Neural cell (in vitro differentiated cells): ENCODE data around the gene RIC3. TPM values are rescaled to one million over a fixed set of nuclear protein-coding genes. Genes with fewer than 3 reads are reported as not detected.

Source experiments
- H2AFZ ChIP-seq: fragments of 200-600, 300-800 bp; sonication (generic), shearing (Covaris generic); 2 replicates; pipeline ENCODE4 v1.6.0; 2014; ENCODE audit warnings: low read depth, mild to moderate bottlenecking, antibody characterized with exemption, low read length, moderate library complexity
- H3F3A ChIP-seq: fragments of 200-600 bp; shearing (Covaris generic); 2 replicates; pipeline ENCODE4 v1.6.1; 2016; ENCODE audit warnings: mild to moderate bottlenecking, moderate library complexity, mixed read lengths, antibody characterized with exemption, low read length; ENCODE audit not compliant: insufficient read depth, poor library complexity, severe bottlenecking
- H3K27ac ChIP-seq: fragments of 200-600, 300-800 bp; sonication (generic), shearing (Covaris generic); 2 replicates; pipeline ENCODE4 v1.5.1; 2014; ENCODE audit warnings: mild to moderate bottlenecking, low read length, moderate library complexity
- H3K27me3 ChIP-seq: fragments of 300-800, 200-600 bp; sonication (generic), shearing (Covaris generic); 2 replicates; pipeline ENCODE4 v1.6.0; 2014; ENCODE audit warnings: mild to moderate bottlenecking, low read depth, low read length, moderate library complexity; ENCODE audit not compliant: insufficient read depth
- H3K36me3 ChIP-seq: fragments of 300-800, 200-600 bp; sonication (generic), shearing (Covaris generic); 2 replicates; pipeline ENCODE4 v1.5.1; 2014; ENCODE audit warnings: mild to moderate bottlenecking, antibody characterized with exemption, low read length, moderate library complexity; ENCODE audit not compliant: insufficient read depth
- H3K4me2 ChIP-seq: fragments of 300-800, 200-600 bp; sonication (generic), shearing (Covaris generic); 2 replicates; pipeline ENCODE4 v1.6.0; 2014; ENCODE audit warnings: mild to moderate bottlenecking, low read length
- H3K4me3 ChIP-seq: fragments of 300-800, 200-600 bp; sonication (generic), shearing (Covaris generic); 2 replicates; pipeline ENCODE4 v1.5.1; 2014; ENCODE audit warnings: mild to moderate bottlenecking, low read length, moderate library complexity
- H3K79me2 ChIP-seq: fragments of 200-600 bp; shearing (Covaris generic); replicated peaks from 2 replicates; pipeline ENCODE4 v1.6.0; 2014; ENCODE audit warnings: mild to moderate bottlenecking, low read length, moderate library complexity; ENCODE audit not compliant: insufficient read depth
- H3K9ac ChIP-seq: fragments of 300-800, 200-600 bp; sonication (generic), shearing (Covaris generic); 2 replicates; pipeline ENCODE4 v1.6.1; 2016; ENCODE audit warnings: mild to moderate bottlenecking, low read length, mixed read lengths
- H3K9me2 ChIP-seq: fragments of 200-600 bp; shearing (Covaris generic); 2 replicates; pipeline ENCODE4 v1.6.1; 2016; ENCODE audit warnings: mild to moderate bottlenecking, low read length, mixed read lengths; ENCODE audit not compliant: insufficient read depth
- H3K9me3 ChIP-seq: fragments of 200-600, 300-800 bp; sonication (generic), shearing (Covaris generic); 2 replicates; pipeline ENCODE4 v1.6.1; 2016; ENCODE audit warnings: mild to moderate bottlenecking, mixed run types, low read length, moderate library complexity, mixed read lengths
- H4K20me1 ChIP-seq: fragments of 200-600 bp; shearing (Covaris generic); 2 replicates; pipeline ENCODE4 v1.6.1; 2016; ENCODE audit warnings: mild to moderate bottlenecking, mixed run types; ENCODE audit not compliant: insufficient read depth
- EP300 ChIP-seq: fragments of 450-650 bp; conservative IDR thresholded peaks from 2 replicates; pipeline ENCODE4 v1.6.1; 2014; ENCODE audit warnings: antibody characterized with exemption, mild to moderate bottlenecking, moderate library complexity; ENCODE audit not compliant: poor library complexity, severe bottlenecking
- EZH2 ChIP-seq: fragments of 200-600, 300-800 bp; shearing (Covaris generic), sonication (generic); IDR thresholded peaks from 2 replicates; pipeline ENCODE4 v1.6.1; 2014; ENCODE audit warnings: antibody characterized with exemption, low read length, borderline replicate concordance, mild to moderate bottlenecking; ENCODE audit not compliant: insufficient read depth, poor library complexity, severe bottlenecking
- MXI1 ChIP-seq: fragments of 450-650 bp; conservative IDR thresholded peaks from 2 replicates; pipeline ENCODE4 v1.6.1; 2014; ENCODE audit warnings: antibody characterized with exemption, mild to moderate bottlenecking; ENCODE audit not compliant: poor library complexity, severe bottlenecking
- POLR2AphosphoS5 ChIP-seq: IDR thresholded peaks from 2 replicates; pipeline ENCODE4 v1.6.1; 2012
- RAD21 ChIP-seq: fragments of 450-650 bp; conservative IDR thresholded peaks from 2 replicates; pipeline ENCODE4 v1.6.1; 2014; ENCODE audit warnings: antibody characterized with exemption, mild to moderate bottlenecking, moderate library complexity
- REST ChIP-seq: IDR thresholded peaks from 2 replicates; pipeline ENCODE4 v1.6.1; 2012; ENCODE audit warnings: borderline replicate concordance
- SMC3 ChIP-seq: fragments of 450-650 bp; conservative IDR thresholded peaks from 2 replicates; pipeline ENCODE4 v1.6.1; 2014; ENCODE audit warnings: antibody characterized with exemption, mild to moderate bottlenecking, moderate library complexity; ENCODE audit not compliant: poor library complexity
- TAF1 ChIP-seq: IDR thresholded peaks from 2 replicates; pipeline ENCODE4 v1.6.1; 2012; ENCODE audit warnings: low read depth
- polyA plus RNA-seq: library from polyadenylated mRNA; depleted of rRNA; stranded (reverse); fragments of >200 nt; gene quantifications from 2 replicates; pipeline ENCODE4 v1.2.3, GENCODE V29; 2014
- TF ChIP-seq, protein P1 (sequence below): fragments of 450-650 bp; IDR thresholded peaks from 2 replicates; pipeline ENCODE4 v1.5.1; 2014; ENCODE audit warnings: antibody characterized with exemption, mild to moderate bottlenecking, moderate library complexity; ENCODE audit not compliant: poor library complexity, severe bottlenecking

Gene RIC3
- polyA plus RNA-seq, 1 donor from 2014 or later = 94.5 TPM

DNA sequence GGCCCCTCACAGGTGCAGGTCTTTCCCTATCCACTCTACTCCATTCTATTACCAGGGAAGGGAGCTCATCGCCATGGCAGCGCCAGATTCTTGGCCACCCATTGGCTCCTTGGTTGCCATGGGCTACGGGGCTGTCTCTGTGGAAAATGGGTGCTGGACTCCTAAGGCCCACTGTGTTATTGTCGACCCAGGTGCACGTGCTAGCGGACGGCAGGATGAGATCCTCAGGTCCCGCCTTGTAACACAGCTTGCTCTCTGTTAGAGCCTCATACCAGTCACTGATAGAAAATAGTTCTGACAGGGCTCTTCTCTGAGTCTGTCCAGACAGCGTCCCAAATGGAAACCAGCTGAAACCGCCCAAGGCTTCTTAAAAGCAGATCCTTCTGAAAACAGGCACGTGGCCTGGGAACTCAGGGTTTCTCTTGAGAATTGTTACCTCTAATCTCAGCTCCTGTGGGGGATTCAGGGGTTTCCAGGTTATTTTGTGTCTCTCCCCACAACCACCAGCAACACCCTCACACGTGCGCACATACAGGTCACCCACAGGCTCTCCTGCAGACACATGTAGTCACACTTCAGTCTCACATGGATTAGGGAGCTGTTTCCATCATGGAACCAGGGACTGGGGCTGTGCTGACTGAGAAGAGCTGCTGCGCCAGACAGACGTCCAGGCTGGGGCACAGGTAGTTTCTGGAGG, 86.3 kb downstream of the RIC3 start:
- Histone ChIP-seq H3K79me2 (peaks cover 49% of the 10 kb centered on the region), H3K27me3 (no peaks in the 10 kb centered on the region), H3K36me3 (no peaks in the 10 kb centered on the region), H3K9me2 (no peaks in the 10 kb centered on the region), H3K4me3 (peak overlapping the region; percentile 88), H3F3A (peaks cover 3% of the 10 kb centered on the region), H3K9ac (peak overlapping the region; percentile 84), H4K20me1 (no peaks in the 10 kb centered on the region), H3K4me2 (peak overlapping the region; percentile 91), H2AFZ (no peak overlapping the region), H3K9me3 (no peaks in the 10 kb centered on the region), H3K27ac (peak overlapping the region; percentile 91)
- TF ChIP-seq POLR2AphosphoS5 (peak; percentile 27), EP300 (no peak), MXI1 (peak; percentile 81), TAF1 (no peak), REST (no peak), RAD21 (no peak)

- Histone ChIP-seq H3K4me2 (peak overlapping the region; percentile 91), H4K20me1 (no peaks in the 10 kb centered on the region)
These were observed 87.1 kb downstream of the RIC3 start for GRCh38 chr11:8081591-8082250.

More at GRCh38 chr11:8081591-8082250, 87.1 kb downstream of the RIC3 start:
- TF ChIP-seq, protein P1, sequence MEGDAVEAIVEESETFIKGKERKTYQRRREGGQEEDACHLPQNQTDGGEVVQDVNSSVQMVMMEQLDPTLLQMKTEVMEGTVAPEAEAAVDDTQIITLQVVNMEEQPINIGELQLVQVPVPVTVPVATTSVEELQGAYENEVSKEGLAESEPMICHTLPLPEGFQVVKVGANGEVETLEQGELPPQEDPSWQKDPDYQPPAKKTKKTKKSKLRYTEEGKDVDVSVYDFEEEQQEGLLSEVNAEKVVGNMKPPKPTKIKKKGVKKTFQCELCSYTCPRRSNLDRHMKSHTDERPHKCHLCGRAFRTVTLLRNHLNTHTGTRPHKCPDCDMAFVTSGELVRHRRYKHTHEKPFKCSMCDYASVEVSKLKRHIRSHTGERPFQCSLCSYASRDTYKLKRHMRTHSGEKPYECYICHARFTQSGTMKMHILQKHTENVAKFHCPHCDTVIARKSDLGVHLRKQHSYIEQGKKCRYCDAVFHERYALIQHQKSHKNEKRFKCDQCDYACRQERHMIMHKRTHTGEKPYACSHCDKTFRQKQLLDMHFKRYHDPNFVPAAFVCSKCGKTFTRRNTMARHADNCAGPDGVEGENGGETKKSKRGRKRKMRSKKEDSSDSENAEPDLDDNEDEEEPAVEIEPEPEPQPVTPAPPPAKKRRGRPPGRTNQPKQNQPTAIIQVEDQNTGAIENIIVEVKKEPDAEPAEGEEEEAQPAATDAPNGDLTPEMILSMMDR = no peak
- TF ChIP-seq MXI1 = no peak
- TF ChIP-seq EZH2 = no peak
- no peak for TF ChIP-seq SMC3
- no peak for TF ChIP-seq EP300
- no peak for TF ChIP-seq TAF1
- TF ChIP-seq RAD21 = no peak
- TF ChIP-seq POLR2AphosphoS5 = no peak
- no peak for TF ChIP-seq REST
- H3F3A ChIP-seq = peaks cover 3% of the 10 kb centered on the region
- no peaks in the 10 kb centered on the region for H3K27me3 ChIP-seq
- H3K9me3 ChIP-seq = no peaks in the 10 kb centered on the region
- H3K4me3 ChIP-seq = peak overlapping the region; percentile 88
- peak overlapping the region; percentile 91 for H3K27ac ChIP-seq
- peaks cover 40% of the 10 kb centered on the region for H3K79me2 ChIP-seq
- H3K36me3 ChIP-seq = no peaks in the 10 kb centered on the region
- H2AFZ ChIP-seq = no peak overlapping the region
- H3K9ac ChIP-seq = peak overlapping the region; percentile 84
- no peaks in the 10 kb centered on the region for H3K9me2 ChIP-seq
